OCI-LY1 (cell line): ENCODE results near the gene QRFP.

ENCODE experiments used
- H2AFZ ChIP-seq: fragments of 200-600 bp; sonication (generic), shearing (Covaris generic); 2 replicates; pipeline ENCODE4 v1.6.0; 2014; ENCODE audit warnings: antibody characterized with exemption, mild to moderate bottlenecking, low read length
- H3F3A ChIP-seq: fragments of 200-600 bp; sonication (generic), shearing (Covaris generic); 2 replicates; pipeline ENCODE4 v1.6.0; 2014; ENCODE audit warnings: mild to moderate bottlenecking, antibody characterized with exemption, low read length, moderate library complexity; ENCODE audit not compliant: insufficient read depth
- H3K27ac ChIP-seq: fragments of 200-600 bp; sonication (generic); 2 replicates; pipeline ENCODE4 v1.5.1; 2014; ENCODE audit warnings: low read length, mixed run types, mild to moderate bottlenecking, low read depth; ENCODE audit not compliant: poor library complexity, severe bottlenecking
- H3K27me3 ChIP-seq: fragments of 200-600 bp; sonication (generic); 2 replicates; pipeline ENCODE4 v1.6.0; 2014; ENCODE audit warnings: antibody characterized with exemption, mild to moderate bottlenecking, low read length, moderate library complexity; ENCODE audit not compliant: insufficient read depth
- H3K36me3 ChIP-seq: fragments of 200-600 bp; sonication (generic); 2 replicates; pipeline ENCODE4 v1.6.1; 2014; ENCODE audit warnings: mild to moderate bottlenecking, antibody characterized with exemption, low read length, moderate library complexity, mixed read lengths; ENCODE audit not compliant: insufficient read depth
- H3K4me1 ChIP-seq: fragments of 200-600 bp; sonication (generic); 2 replicates; pipeline ENCODE4 v1.5.1; 2014; ENCODE audit warnings: mild to moderate bottlenecking, low read length, moderate library complexity; ENCODE audit not compliant: insufficient read depth, severe bottlenecking
- H3K4me2 ChIP-seq: fragments of 200-600 bp; sonication (generic), shearing (Covaris generic); 2 replicates; pipeline ENCODE4 v1.6.1; 2014; ENCODE audit warnings: low read length
- H3K4me3 ChIP-seq: fragments of 200-600 bp; sonication (generic); 2 replicates; pipeline ENCODE4 v1.5.1; 2014; ENCODE audit warnings: low read length, low read depth, mild to moderate bottlenecking, mixed read lengths; ENCODE audit not compliant: poor library complexity, severe bottlenecking
- H3K79me2 ChIP-seq: fragments of 200-600 bp; shearing (Covaris generic); 2 replicates; pipeline ENCODE4 v1.6.1; 2016; ENCODE audit warnings: mixed run types, low read length, mixed read lengths; ENCODE audit not compliant: insufficient read depth
- H3K9ac ChIP-seq: fragments of 200-600 bp; sonication (generic), shearing (Covaris generic); 2 replicates; pipeline ENCODE4 v1.6.1; 2014; ENCODE audit warnings: mild to moderate bottlenecking, low read length, mixed read lengths
- H3K9me2 ChIP-seq: fragments of 200-600 bp; sonication (generic), shearing (Covaris generic); 2 replicates; pipeline ENCODE4 v1.6.1; 2014; ENCODE audit warnings: low read depth, mild to moderate bottlenecking, low read length, mixed read lengths
- H3K9me3 ChIP-seq: fragments of 200-600 bp; shearing (Covaris generic); 2 replicates; pipeline ENCODE4 v1.6.1; 2014; ENCODE audit warnings: low read length, mixed read lengths
- H4K20me1 ChIP-seq: fragments of 200-600 bp; sonication (generic), shearing (Covaris generic); 2 replicates; pipeline ENCODE4 v1.6.0; 2016; ENCODE audit warnings: mild to moderate bottlenecking, low read length; ENCODE audit not compliant: insufficient read depth
- EZH2 ChIP-seq: fragments of 200-600 bp; sonication (generic), shearing (Covaris generic); IDR thresholded peaks from 2 replicates; pipeline ENCODE4 v1.8.0; 2017; ENCODE audit warnings: borderline replicate concordance, mixed run types, mild to moderate bottlenecking, antibody characterized with exemption, low read length, moderate library complexity, mixed read lengths
- TF ChIP-seq, protein P1 (sequence below): fragments of 200-600 bp; sonication (generic), shearing (Covaris generic); IDR thresholded peaks from 2 replicates; pipeline ENCODE4 v1.5.1; 2017; ENCODE audit warnings: mild to moderate bottlenecking, antibody characterized with exemption, low read length, moderate library complexity, mixed read lengths

Gene QRFP

DNA sequence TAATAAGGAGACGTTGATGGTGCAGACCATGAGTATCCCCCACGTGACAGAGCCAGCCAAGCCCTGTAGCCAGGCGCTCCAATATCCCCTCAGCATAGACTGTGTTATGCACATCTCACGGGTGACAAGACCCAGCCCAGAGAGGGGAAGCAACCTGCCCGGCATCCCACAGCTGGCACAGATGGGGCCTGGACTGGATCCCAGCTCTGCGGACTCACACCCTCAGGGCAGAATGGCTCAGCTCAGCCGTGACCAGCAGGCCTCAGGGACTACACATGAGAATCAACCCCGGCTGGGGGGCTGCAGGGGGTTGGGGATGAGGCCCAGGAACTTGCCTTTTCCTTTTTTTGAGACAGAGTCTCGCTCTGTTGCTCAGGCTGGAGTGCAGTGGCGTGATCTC is 30.7 kb upstream of the QRFP start:
- H3K4me1 ChIP-seq: no peaks in the 10 kb centered on the region
- H3F3A ChIP-seq: no peaks in the 10 kb centered on the region
- no peak for TF ChIP-seq EZH2
- TF ChIP-seq, protein P1, sequence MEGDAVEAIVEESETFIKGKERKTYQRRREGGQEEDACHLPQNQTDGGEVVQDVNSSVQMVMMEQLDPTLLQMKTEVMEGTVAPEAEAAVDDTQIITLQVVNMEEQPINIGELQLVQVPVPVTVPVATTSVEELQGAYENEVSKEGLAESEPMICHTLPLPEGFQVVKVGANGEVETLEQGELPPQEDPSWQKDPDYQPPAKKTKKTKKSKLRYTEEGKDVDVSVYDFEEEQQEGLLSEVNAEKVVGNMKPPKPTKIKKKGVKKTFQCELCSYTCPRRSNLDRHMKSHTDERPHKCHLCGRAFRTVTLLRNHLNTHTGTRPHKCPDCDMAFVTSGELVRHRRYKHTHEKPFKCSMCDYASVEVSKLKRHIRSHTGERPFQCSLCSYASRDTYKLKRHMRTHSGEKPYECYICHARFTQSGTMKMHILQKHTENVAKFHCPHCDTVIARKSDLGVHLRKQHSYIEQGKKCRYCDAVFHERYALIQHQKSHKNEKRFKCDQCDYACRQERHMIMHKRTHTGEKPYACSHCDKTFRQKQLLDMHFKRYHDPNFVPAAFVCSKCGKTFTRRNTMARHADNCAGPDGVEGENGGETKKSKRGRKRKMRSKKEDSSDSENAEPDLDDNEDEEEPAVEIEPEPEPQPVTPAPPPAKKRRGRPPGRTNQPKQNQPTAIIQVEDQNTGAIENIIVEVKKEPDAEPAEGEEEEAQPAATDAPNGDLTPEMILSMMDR: no peak
- no peaks in the 10 kb centered on the region for H3K36me3 ChIP-seq
- H3K9me3 ChIP-seq: no peaks in the 10 kb centered on the region
- no peak overlapping the region for H3K27ac ChIP-seq
- no peak overlapping the region for H3K4me3 ChIP-seq
- H3K9ac ChIP-seq: no peak overlapping the region
- peaks cover 13% of the 10 kb centered on the region; the same call in 1 of the 2 replicates for H3K27me3 ChIP-seq
- H3K9me2 ChIP-seq: no peaks in the 10 kb centered on the region
- H3K79me2 ChIP-seq: no peaks in the 10 kb centered on the region
- H3K4me2 ChIP-seq: no peak overlapping the region
- no peak overlapping the region for H2AFZ ChIP-seq
- no peaks in the 10 kb centered on the region for H4K20me1 ChIP-seq

DNA sequence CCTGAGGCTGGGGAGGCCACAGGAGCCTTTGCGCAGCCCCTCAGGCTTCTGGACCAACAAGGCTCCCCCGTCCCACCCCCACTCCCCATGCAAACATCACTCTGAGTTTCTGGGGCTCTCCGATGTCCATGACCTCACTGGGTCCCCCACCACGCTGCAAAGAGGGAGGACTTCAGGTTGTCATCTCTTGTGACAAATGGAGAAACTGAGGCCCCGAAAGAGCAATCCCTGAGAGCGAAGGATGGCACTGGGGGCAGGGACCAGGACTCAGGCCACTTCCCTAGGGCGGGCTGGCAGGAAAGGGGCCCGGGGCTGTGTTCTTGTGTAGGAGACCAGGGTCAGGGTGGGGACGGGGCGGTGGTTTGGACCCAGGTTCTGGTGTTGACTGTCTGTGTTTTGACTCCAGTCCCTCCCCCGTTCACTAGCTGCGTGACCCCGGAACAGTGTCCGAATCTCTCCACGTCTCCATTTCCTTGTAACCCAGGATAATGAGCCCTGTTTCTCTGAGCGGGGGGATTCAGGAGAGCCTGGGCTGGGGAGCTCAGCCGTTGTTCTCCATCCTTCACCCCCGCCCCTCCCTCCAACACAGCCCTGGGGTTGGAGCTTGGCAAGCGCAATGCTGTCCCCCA is 28.6 kb upstream of the QRFP start:
- Histone ChIP-seq H3F3A (no peaks in the 10 kb centered on the region), H3K4me2 (no peak overlapping the region), H3K36me3 (no peaks in the 10 kb centered on the region), H3K27ac (no peak overlapping the region), H3K4me1 (no peaks in the 10 kb centered on the region), H3K4me3 (no peak overlapping the region), H3K9ac (no peak overlapping the region), H3K9me2 (no peaks in the 10 kb centered on the region), H4K20me1 (no peaks in the 10 kb centered on the region), H3K79me2 (no peaks in the 10 kb centered on the region), H3K27me3 (peaks cover 7% of the 10 kb centered on the region; the same call in 1 of the 2 replicates), H2AFZ (no peak overlapping the region), H3K9me3 (no peaks in the 10 kb centered on the region)
- no peak for TF ChIP-seq EZH2
- TF ChIP-seq, protein P1: no peak

- no peaks in the 10 kb centered on the region for H3K36me3 ChIP-seq
- H3K4me3 ChIP-seq: no peak overlapping the region
- TF ChIP-seq, protein P1: no peak
- no peak for TF ChIP-seq EZH2
- no peak overlapping the region for H2AFZ ChIP-seq
- peaks cover 7% of the 10 kb centered on the region; the same call in 1 of the 2 replicates for H3K27me3 ChIP-seq
- no peak overlapping the region for H3K4me2 ChIP-seq
- no peaks in the 10 kb centered on the region for H4K20me1 ChIP-seq
- no peaks in the 10 kb centered on the region for H3K4me1 ChIP-seq
- H3K9ac ChIP-seq: no peak overlapping the region
- H3K9me2 ChIP-seq: no peaks in the 10 kb centered on the region
- H3K9me3 ChIP-seq: no peaks in the 10 kb centered on the region
- no peak overlapping the region for H3K27ac ChIP-seq
- H3F3A ChIP-seq: no peaks in the 10 kb centered on the region
- H3K79me2 ChIP-seq: no peaks in the 10 kb centered on the region
Observed at GRCh38 chr9:130924448-130924788, 27.8 kb upstream of the QRFP start.
